Liver (tissue), 9 donors: Measurements from ENCODE around the gene TUBA3E. TPM values are rescaled to one million over a fixed set of nuclear protein-coding genes. Genes with fewer than 3 reads are reported as not detected.
A peak's percentile ranks its signal among the peaks of the same experiment; 100 is the strongest.
"Not testable (repeated sequence)": the region's sequence is repeated elsewhere in the genome, so short reads cannot be mapped to it uniquely, and the experiment has no call there.

Experiments used
- DNase-seq: peaks from one replicate; pipeline ENCODE4 v3.0.0-alpha.2; 2017; ENCODE audit warnings: low spot score
- H3K27ac ChIP-seq, 2 donors: one replicate each; pipeline ENCODE4 v1.7.0; 2013; ENCODE audit warnings: inconsistent platforms in 2 of 2, low read length in 2 of 2, control low read depth in 1 of 2, low read depth in 1 of 2, mild to moderate bottlenecking in 1 of 2
- H3K27me3 ChIP-seq, 4 donors: one replicate each; pipeline versions ENCODE4 v1.6.1 to v1.7.0; 2013; ENCODE audit warnings: low read length in 3 of 4, inconsistent platforms in 1 of 4, mild to moderate bottlenecking in 1 of 4, moderate library complexity in 1 of 4; ENCODE audit not compliant: control insufficient read depth in 4 of 4, insufficient read depth in 4 of 4
- H3K36me3 ChIP-seq, 4 donors: one replicate each; pipeline versions ENCODE4 v1.6.1 to v1.7.0; 2013; ENCODE audit warnings: low read length in 3 of 4, mild to moderate bottlenecking in 3 of 4, low read depth in 1 of 4, moderate library complexity in 1 of 4; ENCODE audit not compliant: control insufficient read depth in 4 of 4, insufficient read depth in 3 of 4
- H3K4me1 ChIP-seq, 4 donors: one replicate each; pipeline versions ENCODE4 v1.6.1 to v1.7.0; 2013; ENCODE audit warnings: low read length in 3 of 4, mild to moderate bottlenecking in 3 of 4, moderate library complexity in 1 of 4; ENCODE audit not compliant: control insufficient read depth in 4 of 4, insufficient read depth in 4 of 4
- H3K4me3 ChIP-seq, 3 donors: one replicate each; pipeline versions ENCODE4 v1.6.1 to v1.7.0; 2013; ENCODE audit warnings: low read length in 3 of 3, control low read depth in 1 of 3, low read depth in 1 of 3, mild to moderate bottlenecking in 1 of 3
- H3K9ac ChIP-seq, 2 donors: one replicate each; pipeline ENCODE4 v1.7.0; 2013; ENCODE audit warnings: low read length in 2 of 2, mild to moderate bottlenecking in 2 of 2, moderate library complexity in 2 of 2, control low read depth in 1 of 2, low read depth in 1 of 2
- H3K9me3 ChIP-seq, 4 donors: one replicate each; pipeline versions ENCODE4 v1.6.1 to v1.7.0; 2013; ENCODE audit warnings: low read length in 3 of 4; ENCODE audit not compliant: control insufficient read depth in 4 of 4
- GABPA ChIP-seq, 2 donors: IDR thresholded peaks in 1 of 2; conservative IDR thresholded peaks in 1 of 2; 2 replicates each; pipeline ENCODE4 v1.6.1; 2016; ENCODE audit warnings: antibody characterized with exemption in 2 of 2, mild to moderate bottlenecking in 1 of 2, moderate library complexity in 1 of 2
- WGBS: extraction: QIAGEN DNeasy Blood & Tissue Kit; methylation state at CpG from one replicate; pipeline ENCODE4 v1.1.7; 2013; 5-methylcytosine and 5-hydroxymethylcytosine counted together
- polyA plus RNA-seq, 2 donors: library from polyadenylated mRNA; stranded (reverse) in 1 of 2; unstranded in 1 of 2; fragments of 200-250 nt in 1 of 2; fragments of >200 nt in 1 of 2; fragmentation: Nextera tagmentation in 1 of 2; extraction: Ambion mirVana in 1 of 2; gene quantifications; one replicate each; pipeline versions ENCODE4 v1.2.1 to v1.2.3, GENCODE V29; 2013 to 2015
- total RNA-seq, 2 donors: library from RNA; depleted of rRNA; stranded (reverse); fragments of >200 nt; gene quantifications; one replicate each; pipeline ENCODE4 v1.2.3, GENCODE V29; 2014
- donor health status: healthy.
- donor health status: healthy.
- donor health status: healthy.
- donor health status: healthy.
- donor health status: healthy.

The TUBA3E gene
- total and polyA plus RNA-seq, 4 donors = 0.05 to 0.31 TPM; not detected in 2

GRCh38 chr2:130229161-130229510 is 30.9 kb upstream of the TUBA3E start:
- H3K9me3 ChIP-seq, H3K9ac ChIP-seq, H3K27me3 ChIP-seq, H3K4me3 ChIP-seq, H3K36me3 ChIP-seq, H3K4me1 ChIP-seq, H3K27ac ChIP-seq: not testable (repeated sequence)
- TF ChIP-seq GABPA (IDR thresholded peaks at IDR 0.05 in 1 of 2, conservative IDR thresholded peaks at IDR 0.05 in 1 of 2) = peak in 1 of 2 donors; percentile 50
- 45% methylated on average over 48 of the region's 48 CpGs for whole genome bisulfite sequencing
- DNase-seq = peak; percentile 54

DNA sequence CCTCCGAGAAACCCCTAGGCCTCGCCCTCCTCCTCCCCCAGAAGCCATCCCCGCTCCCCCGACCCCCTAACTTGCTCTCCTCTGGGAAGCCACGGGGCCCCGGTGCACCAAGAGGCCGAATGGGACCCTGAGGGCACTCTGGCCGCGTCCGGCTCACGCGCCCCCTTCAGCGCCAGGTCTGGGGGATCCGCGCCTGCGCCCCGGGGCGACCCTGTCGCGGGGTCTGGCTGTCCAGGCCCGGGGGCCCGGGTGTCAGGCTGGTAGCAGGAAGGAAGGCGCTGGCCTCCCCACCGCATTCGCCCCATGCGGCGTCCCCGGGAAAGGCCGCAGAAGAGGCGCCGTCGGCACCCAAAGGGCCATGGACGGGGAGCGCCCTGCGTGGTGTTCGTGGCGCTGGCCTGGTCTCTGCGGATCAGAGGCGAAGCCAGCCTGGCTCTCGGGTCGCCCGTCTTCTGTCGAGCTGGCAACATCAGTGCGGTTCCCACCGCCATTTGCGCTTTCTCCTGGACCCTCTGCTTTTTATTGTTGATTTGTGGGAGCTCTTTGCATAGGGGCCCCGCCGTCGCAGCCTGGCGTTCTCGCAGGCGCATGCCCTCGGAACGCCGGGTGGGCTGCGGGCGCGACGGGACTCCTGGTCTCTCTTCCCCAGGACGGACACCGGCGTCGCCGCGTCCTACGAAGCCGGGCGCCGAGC is 30.4 kb upstream of the TUBA3E start:
- 83% methylated on average over 69 of the region's 69 CpGs for WGBS
- not testable (repeated sequence) for H3K36me3 ChIP-seq, H3K9ac ChIP-seq, DNase-seq, H3K9me3 ChIP-seq, H3K27ac ChIP-seq, H3K4me1 ChIP-seq, H3K4me3 ChIP-seq, H3K27me3 ChIP-seq

- not testable (repeated sequence) for H3K9me3 ChIP-seq, H3K4me1 ChIP-seq, H3K9ac ChIP-seq, H3K36me3 ChIP-seq, H3K4me3 ChIP-seq, H3K27me3 ChIP-seq, H3K27ac ChIP-seq, DNase-seq
- 92% methylated on average over 21 of the region's 21 CpGs for WGBS
These were observed 29.8 kb upstream of the TUBA3E start for GRCh38 chr2:130228005-130228404.

GRCh38 chr2:130222523-130222922 is 24.3 kb upstream of the TUBA3E start:
- not testable (repeated sequence) for H3K36me3 ChIP-seq, H3K27me3 ChIP-seq, H3K9ac ChIP-seq, H3K27ac ChIP-seq, H3K4me1 ChIP-seq, H3K4me3 ChIP-seq, DNase-seq, H3K9me3 ChIP-seq
- WGBS = 32% methylated on average over 4 of the region's 4 CpGs

GRCh38 chr2:130220505-130220904 is 22.3 kb upstream of the TUBA3E start:
- not testable (repeated sequence) for H3K36me3 ChIP-seq, H3K9me3 ChIP-seq, H3K27ac ChIP-seq, H3K9ac ChIP-seq, H3K27me3 ChIP-seq, H3K4me1 ChIP-seq, H3K4me3 ChIP-seq, DNase-seq
- 71% methylated on average over 1 of the region's 1 CpG for WGBS

GRCh38 chr2:130219147-130219546 is 20.9 kb upstream of the TUBA3E start:
- H3K36me3 ChIP-seq, H3K9me3 ChIP-seq, H3K27ac ChIP-seq, H3K27me3 ChIP-seq, H3K4me3 ChIP-seq, DNase-seq, H3K4me1 ChIP-seq, H3K9ac ChIP-seq: not testable (repeated sequence)
- 65% methylated on average over 2 of the region's 2 CpGs for WGBS

GRCh38 chr2:130207051-130207450 is 8.8 kb upstream of the TUBA3E start:
- not testable (repeated sequence) for H3K9ac ChIP-seq, H3K27ac ChIP-seq, H3K36me3 ChIP-seq, H3K27me3 ChIP-seq, H3K9me3 ChIP-seq, H3K4me3 ChIP-seq, H3K4me1 ChIP-seq, DNase-seq
- 85% methylated on average over 13 of the region's 13 CpGs for WGBS

DNA sequence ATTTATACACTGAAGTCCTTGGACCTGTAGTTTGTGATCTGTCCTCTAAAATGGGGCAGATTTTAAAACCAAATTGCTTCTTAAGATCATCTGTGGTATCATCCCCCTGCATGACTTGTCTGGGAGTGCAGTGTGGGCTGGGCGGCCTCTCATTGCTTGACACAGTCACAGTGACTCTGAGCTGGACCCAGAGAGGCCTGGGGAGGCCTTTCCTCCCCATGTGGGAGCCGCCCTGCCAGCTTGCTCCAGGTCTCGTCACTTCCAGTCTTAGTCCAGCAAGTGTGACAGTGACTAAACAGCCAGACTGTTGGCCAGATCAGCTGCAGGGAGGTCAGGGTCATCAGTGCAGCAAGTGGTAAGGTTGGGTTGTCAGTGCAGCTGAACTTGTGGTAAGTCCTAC is 4.9 kb upstream of the TUBA3E start:
- H3K36me3 ChIP-seq, H3K9ac ChIP-seq, H3K27me3 ChIP-seq, H3K4me3 ChIP-seq, DNase-seq, H3K27ac ChIP-seq, H3K4me1 ChIP-seq, H3K9me3 ChIP-seq: not testable (repeated sequence)
- WGBS = 94% methylated on average over 3 of the region's 3 CpGs
